Measurements from ENCODE around the gene VPS37D. TPM values are rescaled to one million over a fixed set of nuclear protein-coding genes. Genes with fewer than 3 reads are reported as not detected.

VPS37D gene
- total RNA-seq, 4 donors from 2014 or later = 3.9 to 5.6 (median 4.7) TPM

GRCh38 chr7:73668103-73668885 lies 663 bp downstream of the VPS37D start:
- no peak for DNase-seq
- intact Hi-C loops (cut with DNase I) = no loop called here
- H3K27ac ChIP-seq = no peak overlapping the region

GRCh38 chr7:73668886-73669230 lies 1.2 kb downstream of the VPS37D start:
- H3K36me3 ChIP-seq = no peaks in the 10 kb centered on the region
- H3K4me3 ChIP-seq (replicated peaks in 1 of 3) = peak overlapping the region in 1 of 3 donors; percentile 54
- no peak overlapping the region for H3K27ac ChIP-seq
- H3K4me1 ChIP-seq = peaks cover 8 to 14% of the 10 kb centered on the region in 2 donors
- no peaks in the 10 kb centered on the region for H3K9me3 ChIP-seq
- no peaks in the 10 kb centered on the region for H3K27me3 ChIP-seq
- TF ChIP-seq CTCF (IDR thresholded peaks at IDR 0.05) (no peak), POLR2A (IDR thresholded peaks at IDR 0.05) (no peak)
- intact Hi-C loops (cut with DNase I) = no loop called here
- no peak for DNase-seq
- 21% methylated on average over 5 of the region's 5 CpGs for WGBS, 2 donors

More at GRCh38 chr7:73668103-73668885, 663 bp downstream of the VPS37D start:
- Histone ChIP-seq H3K4me3 (replicated peaks in 1 of 3) (peak overlapping the region; percentile 23 to 54 (median 44)), H3K27me3 (no peaks in the 10 kb centered on the region), H3K9me3 (no peaks in the 10 kb centered on the region), H3K36me3 (no peaks in the 10 kb centered on the region), H3K4me1 (peaks cover 8 to 14% of the 10 kb centered on the region in 2 donors)
- WGBS, 2 donors = 1% methylated on average over 9 to 12 of the region's 52 CpGs
- TF ChIP-seq POLR2A (IDR thresholded peaks at IDR 0.05) (no peak), CTCF (IDR thresholded peaks at IDR 0.05) (no peak)

GRCh38 chr7:73669288-73669701 lies 1.7 kb downstream of the VPS37D start:
- H3K27ac ChIP-seq = no peak overlapping the region
- intact Hi-C loops (cut with DNase I) = no loop called here
- H3K27me3 ChIP-seq = no peaks in the 10 kb centered on the region
- no peak for DNase-seq
- H3K36me3 ChIP-seq = no peaks in the 10 kb centered on the region
- H3K4me3 ChIP-seq (replicated peaks in 1 of 3) = no peak overlapping the region
- peaks cover 8 to 14% of the 10 kb centered on the region in 2 donors for H3K4me1 ChIP-seq
- WGBS, 2 donors = 68 to 77% methylated on average over 7 to 10 of the region's 19 CpGs
- TF ChIP-seq POLR2A (IDR thresholded peaks at IDR 0.05) (no peak), CTCF (IDR thresholded peaks at IDR 0.05) (no peak)
- no peaks in the 10 kb centered on the region for H3K9me3 ChIP-seq

- H3K36me3 ChIP-seq = no peaks in the 10 kb centered on the region
- no peak for DNase-seq
- TF ChIP-seq CTCF (IDR thresholded peaks at IDR 0.05) (no peak), POLR2A (IDR thresholded peaks at IDR 0.05) (no peak)
- H3K27ac ChIP-seq = no peak overlapping the region
- no peak overlapping the region for H3K4me3 ChIP-seq (replicated peaks in 1 of 3)
- H3K9me3 ChIP-seq = no peaks in the 10 kb centered on the region
- intact Hi-C loops (cut with DNase I) = loop anchor here (10.0 kb wide), 1 partner anchor 55 kb away; no protein-coding TSS in a partner anchor
- WGBS, 2 donors = 93% methylated on average over 8 to 11 of the region's 12 CpGs
- no peaks in the 10 kb centered on the region for H3K27me3 ChIP-seq
- H3K4me1 ChIP-seq = peaks cover 8 to 14% of the 10 kb centered on the region in 2 donors
These were observed 2.3 kb downstream of the VPS37D start for GRCh38 chr7:73669858-73670385.

- intact Hi-C loops (cut with DNase I) = loop anchor here (10.0 kb wide), 1 partner anchor 56 kb away; no protein-coding TSS in a partner anchor
- no peak overlapping the region for H3K4me3 ChIP-seq (replicated peaks in 1 of 3)
- no peak for DNase-seq
- 67 to 68% methylated on average over 4 to 5 of the region's 12 CpGs for WGBS, 2 donors
- H3K9me3 ChIP-seq = no peaks in the 10 kb centered on the region
- TF ChIP-seq CTCF (IDR thresholded peaks at IDR 0.05) (no peak), POLR2A (IDR thresholded peaks at IDR 0.05) (no peak)
- peaks cover 8 to 14% of the 10 kb centered on the region in 2 donors for H3K4me1 ChIP-seq
- H3K27me3 ChIP-seq = no peaks in the 10 kb centered on the region
- H3K27ac ChIP-seq = no peak overlapping the region
- H3K36me3 ChIP-seq = no peaks in the 10 kb centered on the region
These were observed 3.7 kb downstream of the VPS37D start for GRCh38 chr7:73671322-73671661.
